Stimulated activated CD4-positive, alpha-beta T cell treated with anti-CD3 and anti-CD28 coated beads, TNF-alpha, amount 100 ng/mL, for 24 hours (primary cell): ENCODE data around the gene RRBP1.

Source experiments
- DNase-seq, 3 experiments: peaks; one replicate each; pipeline ENCODE4 v3.0.0-alpha.2; 2020; ENCODE audit warnings: low read depth in 3 of 3

The RRBP1 gene

GRCh38 chr20:17610566-17611289, 71.3 kb downstream of the RRBP1 start:
- DNase-seq, result peak in 2 of 3 experiments; percentile 22 to 47

DNA sequence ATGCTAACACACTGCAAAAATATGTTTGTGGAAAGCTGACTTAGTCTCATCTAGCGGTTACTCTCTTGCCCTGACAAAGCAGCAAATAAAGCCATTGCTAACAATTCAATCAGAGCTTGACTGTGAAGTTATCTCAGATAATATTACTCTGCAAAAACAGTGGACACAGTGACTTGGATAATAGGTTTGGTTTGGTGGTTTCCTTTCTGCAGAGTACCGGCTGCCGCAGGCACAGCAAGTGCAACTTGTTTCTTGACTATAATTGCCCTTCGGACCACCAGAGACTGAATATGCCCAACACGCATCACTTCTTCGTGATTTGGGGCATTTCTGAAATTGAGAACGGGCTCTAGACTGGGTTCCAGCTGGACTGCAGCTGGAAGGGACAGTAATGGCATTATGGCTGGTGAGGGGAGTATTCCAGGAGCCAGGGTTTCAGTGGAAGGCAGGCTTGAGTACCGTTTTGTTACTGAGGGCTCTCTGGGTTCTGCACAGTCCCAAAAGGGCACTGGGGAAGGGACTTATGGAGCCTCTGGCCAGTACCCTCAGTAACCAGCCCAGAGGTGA, 72.1 kb downstream of the RRBP1 start:
- DNase-seq, result no peak

DNA sequence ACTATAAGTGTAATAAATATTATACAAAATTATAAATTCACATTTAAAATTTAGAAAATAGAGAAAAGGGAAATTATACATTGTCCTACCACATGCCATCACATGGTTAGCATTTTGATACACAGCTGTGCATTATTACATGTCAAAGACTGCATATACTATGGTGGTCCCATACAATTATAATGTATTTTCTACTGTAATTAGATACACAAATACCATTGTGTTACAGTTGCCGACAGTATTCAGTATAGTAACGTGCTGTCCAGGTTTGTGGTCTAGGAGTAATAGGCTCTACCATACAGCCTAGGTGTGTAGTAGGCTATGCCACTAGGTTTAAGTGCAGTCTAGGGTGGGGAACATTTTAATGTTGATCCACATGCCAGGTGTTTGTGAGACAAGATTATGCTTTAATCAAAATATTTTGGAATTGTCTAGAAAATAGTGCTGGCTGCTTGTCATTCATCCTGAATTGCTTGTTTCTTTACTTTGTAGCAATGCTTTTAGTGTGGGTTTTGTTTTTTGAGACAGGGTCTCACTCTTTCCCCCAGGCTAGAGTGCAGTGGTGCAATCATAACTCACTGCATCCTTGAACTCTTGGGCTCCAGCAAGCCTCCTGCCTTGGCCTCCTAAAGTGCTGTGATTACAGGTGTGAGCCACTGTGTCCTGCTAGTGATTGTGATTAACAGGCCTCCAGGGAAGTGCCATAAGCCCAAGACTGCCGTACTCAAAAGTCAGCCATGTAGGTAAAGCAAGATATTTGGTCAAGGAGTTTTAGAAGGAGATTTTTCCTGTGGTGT, 73.1 kb downstream of the RRBP1 start:
- DNase-seq, result no peak

- DNase-seq, result no peak
These were observed 76.0 kb downstream of the RRBP1 start for GRCh38 chr20:17606001-17606400.

- no peak for DNase-seq
These were observed 76.8 kb downstream of the RRBP1 start for GRCh38 chr20:17605131-17605660.

DNA sequence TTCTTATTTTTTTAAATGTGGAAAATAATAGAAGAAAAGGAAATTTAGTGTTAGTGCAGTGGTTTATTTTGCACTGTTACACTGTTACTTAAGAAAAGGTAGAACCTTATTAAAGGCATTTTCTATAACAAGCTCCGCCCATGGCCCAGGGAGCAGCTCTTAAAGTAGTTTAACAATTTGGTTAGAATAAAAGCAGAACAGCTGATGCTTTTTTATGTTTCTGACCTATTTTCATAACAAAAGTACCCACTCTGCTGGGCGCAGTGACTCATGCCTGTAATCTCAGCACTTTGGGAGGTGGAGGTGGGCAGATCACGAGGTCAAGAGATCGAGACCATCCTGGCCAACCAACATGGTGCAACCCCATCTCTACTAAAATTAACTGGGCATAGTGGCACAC, 79.5 kb downstream of the RRBP1 start:
- no peak for DNase-seq

DNA sequence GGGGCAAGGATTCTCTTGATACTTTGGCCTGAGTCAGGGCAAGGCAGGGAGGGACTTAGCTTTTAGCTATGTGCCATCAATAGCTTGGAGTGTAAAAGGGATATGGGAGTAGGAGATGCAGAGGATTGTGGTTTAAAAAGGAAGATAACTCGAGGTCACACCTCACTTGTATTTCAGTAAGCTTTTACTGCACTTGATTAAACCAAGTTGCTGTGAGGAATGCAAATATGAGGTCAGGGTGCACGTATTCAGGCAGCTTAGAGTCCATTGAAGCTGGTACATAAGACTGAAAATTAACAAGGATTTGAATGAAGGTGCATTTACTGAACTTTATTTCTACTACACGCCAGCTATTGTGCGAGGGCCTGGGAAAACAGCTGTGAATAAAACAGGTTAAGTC, 80.1 kb downstream of the RRBP1 start:
- no peak for DNase-seq

DNA sequence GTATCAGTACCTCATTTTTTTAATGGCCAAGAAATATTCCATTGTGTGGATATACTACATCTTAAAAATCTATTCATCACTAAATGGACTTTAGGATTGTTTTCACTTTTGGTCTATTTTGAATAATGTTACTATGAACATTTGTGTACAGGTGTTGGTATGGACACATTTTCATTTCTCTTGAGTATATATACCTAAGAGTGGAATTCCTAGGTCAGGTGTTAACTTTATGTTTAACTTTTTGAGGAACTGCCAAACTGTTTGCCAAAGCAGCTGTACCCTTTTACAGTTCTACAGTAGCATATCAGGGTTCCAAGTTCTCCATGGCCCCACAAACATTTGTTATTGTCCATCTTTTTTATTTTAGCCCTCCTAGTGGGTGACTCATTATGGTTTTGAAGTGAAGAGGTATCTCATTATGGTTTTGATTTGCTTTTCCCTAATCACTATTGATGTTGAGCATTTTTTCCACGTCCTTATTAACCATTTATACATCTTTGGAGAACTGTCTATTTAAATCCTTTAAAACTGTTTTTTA, 84.0 kb downstream of the RRBP1 start:
- DNase-seq, result no peak

- DNase-seq, result no peak
These were observed 86.2 kb downstream of the RRBP1 start for GRCh38 chr20:17595856-17596255.

GRCh38 chr20:17594443-17594842, 87.6 kb downstream of the RRBP1 start:
- DNase-seq, result no peak

GRCh38 chr20:17593902-17594301, 88.1 kb downstream of the RRBP1 start:
- DNase-seq, result no peak

DNA sequence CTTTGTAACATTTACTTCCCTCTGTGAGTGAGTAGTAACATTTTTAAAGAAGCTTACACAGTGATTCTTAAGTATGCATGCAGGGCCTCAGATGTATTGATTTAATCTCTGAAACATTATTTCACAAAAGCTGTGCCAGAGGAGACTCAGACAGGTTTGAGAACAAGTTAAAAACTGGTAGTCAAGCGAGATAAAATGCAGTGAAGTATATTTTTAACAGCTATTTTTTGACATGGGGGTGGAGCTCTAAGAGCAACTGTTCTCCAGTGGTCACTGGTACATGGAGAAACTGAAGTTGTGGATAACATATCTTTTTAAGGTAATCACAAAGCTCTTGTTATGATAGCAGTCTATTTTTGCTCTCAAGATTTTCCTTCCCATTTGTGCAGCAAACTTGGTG, 91.8 kb downstream of the RRBP1 start:
- DNase-seq, result no peak

DNA sequence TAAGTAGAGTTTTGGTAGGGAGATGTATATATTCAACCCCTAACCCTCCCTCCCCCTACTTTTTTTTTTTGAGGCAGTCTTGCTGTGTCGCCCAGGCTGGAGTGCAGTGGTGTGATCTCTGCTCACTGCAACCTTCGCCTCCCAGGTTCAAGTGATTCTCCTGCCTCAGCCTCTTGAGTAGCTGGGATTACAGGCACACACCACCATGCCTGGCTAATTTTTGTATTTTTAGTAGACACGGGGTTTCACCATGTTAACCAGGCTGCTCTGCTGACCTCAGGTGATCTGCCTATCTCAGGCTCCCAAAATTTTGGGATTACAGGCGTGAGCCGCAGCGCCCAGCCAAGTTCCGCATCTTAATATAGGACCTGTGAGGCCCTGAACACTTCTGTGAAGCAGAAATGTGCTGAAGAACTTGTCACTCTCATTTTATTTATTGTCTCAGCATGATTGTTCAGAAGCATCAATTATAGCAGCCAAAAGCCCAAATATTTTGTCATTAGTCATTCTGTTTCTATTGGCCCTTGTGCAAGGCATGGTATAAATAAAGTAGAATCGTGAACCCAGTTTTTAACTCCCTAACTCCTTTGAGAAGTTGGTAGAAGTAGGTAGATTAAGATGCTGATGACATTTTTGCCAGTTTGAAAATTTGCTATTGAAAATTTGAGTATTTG, 92.7 kb downstream of the RRBP1 start:
- no peak for DNase-seq

GRCh38 chr20:17587824-17588223, 94.2 kb downstream of the RRBP1 start:
- DNase-seq, result no peak

DNA sequence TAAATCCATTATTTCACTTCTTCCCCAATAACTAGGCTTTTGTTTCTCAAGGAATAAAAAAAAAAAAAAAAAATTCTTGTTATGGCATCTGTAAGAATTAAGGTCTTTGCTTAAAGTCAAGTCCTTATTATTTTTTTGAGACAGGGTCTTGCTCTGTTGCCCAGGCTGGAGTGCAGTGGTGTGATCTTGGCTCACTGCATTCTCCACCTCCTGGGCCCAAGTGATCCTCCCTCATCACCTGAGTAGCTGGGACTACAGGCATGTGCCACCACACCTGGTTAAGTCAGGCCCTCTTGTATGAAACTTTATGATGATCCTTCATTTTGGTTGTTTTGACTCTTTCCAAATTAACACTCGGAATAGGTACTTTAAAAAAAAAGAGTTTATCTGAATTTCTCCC, 94.9 kb downstream of the RRBP1 start:
- DNase-seq, result no peak

- no peak for DNase-seq
These were observed 95.8 kb downstream of the RRBP1 start for GRCh38 chr20:17586250-17586649.

DNA sequence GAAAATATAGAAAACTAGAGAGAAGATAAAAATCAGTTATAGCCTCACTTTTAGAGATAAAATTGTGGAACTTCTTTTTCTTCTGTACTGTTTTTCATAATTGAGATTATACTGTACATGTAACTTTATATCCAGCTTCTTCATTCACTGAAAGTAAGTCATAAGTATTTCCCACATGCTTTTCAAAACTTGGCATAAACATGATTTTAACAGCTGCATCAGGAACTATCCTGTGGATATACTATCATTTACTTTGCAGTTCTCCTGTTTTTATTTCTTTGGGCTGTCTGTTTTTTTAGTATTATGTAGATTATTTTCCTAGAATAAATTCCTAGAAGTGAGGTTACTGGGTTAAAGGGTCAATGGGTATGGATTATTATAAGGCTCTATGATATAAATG, 97.4 kb downstream of the RRBP1 start:
- no peak for DNase-seq

GRCh38 chr20:17583126-17583525, 98.9 kb downstream of the RRBP1 start:
- DNase-seq, result no peak

DNA sequence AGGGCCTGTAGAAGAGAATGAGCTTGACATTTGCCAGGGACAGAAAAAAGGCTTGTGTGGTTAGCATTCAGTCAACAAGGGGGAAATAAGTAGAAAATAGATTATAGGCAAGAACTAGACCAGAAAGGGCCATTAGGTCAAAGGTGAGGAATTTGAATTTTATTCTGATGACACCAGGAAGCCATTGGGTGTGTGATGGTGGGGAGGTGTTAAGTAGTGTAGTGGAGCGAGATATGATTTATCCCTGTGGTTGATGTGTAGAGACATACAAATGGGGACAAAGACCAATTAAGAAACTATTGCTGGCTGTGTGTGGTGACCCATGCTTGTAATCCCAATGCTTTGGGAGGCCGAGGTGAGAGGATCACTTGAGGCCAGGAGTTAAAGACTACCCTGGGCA, 101.1 kb downstream of the RRBP1 start:
- DNase-seq, result no peak

DNA sequence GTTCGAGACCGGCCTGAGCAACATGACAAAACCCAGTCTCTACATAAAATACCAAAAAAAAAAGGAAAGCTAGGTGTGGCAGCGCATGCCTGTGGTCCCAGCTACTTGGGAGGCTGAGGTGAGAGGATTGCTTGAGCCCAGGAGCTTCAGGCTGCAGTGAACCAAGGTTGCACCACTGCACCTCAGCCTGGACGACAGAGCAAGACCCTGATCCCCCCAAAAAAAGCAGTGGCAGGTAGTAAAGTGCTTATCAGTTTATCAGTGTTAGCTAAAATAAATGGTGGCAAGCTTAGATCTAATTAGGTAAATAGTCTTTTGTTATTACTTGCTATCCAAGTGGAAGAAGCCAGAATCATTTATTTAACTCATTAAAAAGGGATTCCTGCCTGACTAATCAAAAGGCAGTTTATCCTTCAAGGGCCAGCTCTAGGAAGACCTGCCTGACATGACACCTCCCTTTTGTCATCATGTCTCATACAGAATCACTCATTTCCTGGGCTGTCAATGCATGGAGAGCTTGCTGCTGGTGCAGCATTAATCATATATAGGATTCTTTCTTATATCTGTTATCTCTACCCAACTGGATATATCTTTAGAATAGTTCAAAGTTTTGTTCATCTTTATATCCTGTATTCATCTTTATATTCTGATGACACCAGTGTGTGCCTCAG, 102.5 kb downstream of the RRBP1 start:
- DNase-seq, result no peak

GRCh38 chr20:17576215-17576614, 105.8 kb downstream of the RRBP1 start:
- DNase-seq, result no peak
